Measurements from ENCODE around the gene AKAP8.
A peak's percentile ranks its signal among the peaks of the same experiment; 100 is the strongest.

AKAP8 gene

GRCh38 chr19:15332311-15332996 is 47.1 kb downstream of the AKAP8 start, which contains the start of gene BRD4:
BRD4 (minus strand) TSS chr19:15332539; CDS start chr19:15273099, 59,440 bp downstream.
- TF ChIP-seq CTCF (conservative IDR thresholded peaks at IDR 0.05; ENCODE audit: low read depth, low read length): no peak
- peak; percentile 47 for DNase-seq (ENCODE audit: low read depth)
- peak within 1 kb of the TSS; percentile 97 for H3K4me3 ChIP-seq (ENCODE audit: low read depth, low read length)

GRCh38 chr19:15331419-15332310 is 47.9 kb downstream of the AKAP8 start:
- H3K4me3 ChIP-seq (ENCODE audit: low read depth, low read length): peak overlapping the region; percentile 97
- DNase-seq (ENCODE audit: low read depth): peak; percentile 39
- TF ChIP-seq CTCF (conservative IDR thresholded peaks at IDR 0.05; ENCODE audit: low read depth, low read length): no peak

- peak; percentile 85 for DNase-seq (ENCODE audit: low read depth)
- H3K4me3 ChIP-seq (ENCODE audit: low read depth, low read length): peak overlapping the region; percentile 97
- TF ChIP-seq CTCF (conservative IDR thresholded peaks at IDR 0.05; ENCODE audit: low read depth, low read length): no peak
These were observed 48.7 kb downstream of the AKAP8 start for GRCh38 chr19:15330801-15331418.

GRCh38 chr19:15328312-15328711 is 51.3 kb downstream of the AKAP8 start:
- H3K4me3 ChIP-seq (ENCODE audit: low read depth, low read length): no peak overlapping the region
- DNase-seq (ENCODE audit: low read depth): no peak
- no peak for TF ChIP-seq CTCF (conservative IDR thresholded peaks at IDR 0.05; ENCODE audit: low read depth, low read length)

- no peak overlapping the region for H3K4me3 ChIP-seq (ENCODE audit: low read depth, low read length)
- TF ChIP-seq CTCF (conservative IDR thresholded peaks at IDR 0.05; ENCODE audit: low read depth, low read length): peak; percentile 4
- no peak for DNase-seq (ENCODE audit: low read depth)
These were observed 54.6 kb downstream of the AKAP8 start for GRCh38 chr19:15324791-15325519.

- TF ChIP-seq CTCF (conservative IDR thresholded peaks at IDR 0.05; ENCODE audit: low read depth, low read length): no peak
- H3K4me3 ChIP-seq (ENCODE audit: low read depth, low read length): no peak overlapping the region
- DNase-seq (ENCODE audit: low read depth): peak; percentile 68
These were observed 55.9 kb downstream of the AKAP8 start for GRCh38 chr19:15323496-15324235.

Measured in choroid plexus epithelial cell (primary cell).